ENCODE measurements around the gene NR4A2. TPM values are rescaled to one million over a fixed set of nuclear protein-coding genes. Genes with fewer than 3 reads are reported as not detected.

NR4A2 gene
- total RNA-seq, 1 donor from 2014 or later, result 0.88 TPM

DNA sequence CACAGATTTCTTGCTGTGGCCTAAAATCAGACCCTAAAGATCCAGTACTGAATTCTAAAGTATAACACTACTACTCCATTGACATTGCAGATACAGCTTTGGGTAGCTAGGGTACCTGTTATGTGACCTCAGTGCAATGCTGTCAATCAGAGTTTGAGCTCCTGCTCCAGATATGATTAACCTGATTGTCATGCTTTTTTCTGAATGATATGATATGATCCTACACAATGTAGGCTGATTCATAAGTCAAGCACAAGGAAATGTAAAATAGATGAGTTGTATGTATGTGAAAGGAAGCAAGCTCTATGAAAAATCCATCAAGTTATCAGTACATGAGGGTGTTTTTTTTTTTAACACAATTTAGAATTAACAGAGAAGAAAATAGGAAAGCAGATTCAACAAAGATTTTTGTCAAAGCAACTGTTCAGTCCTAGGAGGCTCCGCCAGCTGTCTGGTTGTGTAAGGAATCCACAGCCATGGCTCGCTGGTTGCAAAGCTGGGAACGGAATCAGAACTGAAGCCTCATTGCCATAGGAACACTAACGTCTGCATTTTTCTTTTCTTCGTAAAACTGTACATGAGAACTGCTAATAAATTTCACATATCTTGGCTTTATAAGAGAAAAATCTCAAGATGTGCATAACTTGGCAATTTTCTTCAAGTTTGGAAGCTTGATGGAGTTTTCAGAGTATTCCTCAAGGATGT is 52.9 kb downstream of the NR4A2 start:
- Histone ChIP-seq H3K36me3 (no peaks in the 10 kb centered on the region), H3K27ac (replicated peaks) (no peak overlapping the region), H3K4me1 (no peaks in the 10 kb centered on the region), H3K4me3 (no peak overlapping the region), H3K27me3 (ENCODE audit: low read depth) (peaks cover 18% of the 10 kb centered on the region), H3K9me3 (replicated peaks) (no peaks in the 10 kb centered on the region)
- no peak for DNase-seq
- intact Hi-C loops (cut with micrococcal nuclease), result no loop called here
- no peak for TF ChIP-seq CTCF (IDR thresholded peaks at IDR 0.05; ENCODE audit: borderline replicate concordance)

Other genes starting within 250 kb of the NR4A2 start
- gene GPD2, start 103.7 kb upstream of the NR4A2 start, total RNA-seq, result 14.4 TPM

Data from left ventricle myocardium inferior (tissue), 1 donor.